D721Med (cell line): ENCODE results near the gene SPEF1.

Source experiments
- DNase-seq: peaks from one replicate; pipeline ENCODE4 v3.0.0; 2011; ENCODE audit warnings: low spot score; ENCODE audit not compliant: insufficient read length
- FAIRE-seq: peaks from 2 replicates; lab custom pipeline; 2011; peaks lifted over from hg19 to GRCh38; lab: Jason Lieb, UNC
- TF ChIP-seq, protein P1 (sequence below): IDR thresholded peaks from 2 replicates; pipeline ENCODE4 v1.5.1; 2012; ENCODE audit warnings: mild to moderate bottlenecking, control low read depth; ENCODE audit not compliant: insufficient read depth; ENCODE audit errors: missing control alignments

SPEF1 gene

DNA sequence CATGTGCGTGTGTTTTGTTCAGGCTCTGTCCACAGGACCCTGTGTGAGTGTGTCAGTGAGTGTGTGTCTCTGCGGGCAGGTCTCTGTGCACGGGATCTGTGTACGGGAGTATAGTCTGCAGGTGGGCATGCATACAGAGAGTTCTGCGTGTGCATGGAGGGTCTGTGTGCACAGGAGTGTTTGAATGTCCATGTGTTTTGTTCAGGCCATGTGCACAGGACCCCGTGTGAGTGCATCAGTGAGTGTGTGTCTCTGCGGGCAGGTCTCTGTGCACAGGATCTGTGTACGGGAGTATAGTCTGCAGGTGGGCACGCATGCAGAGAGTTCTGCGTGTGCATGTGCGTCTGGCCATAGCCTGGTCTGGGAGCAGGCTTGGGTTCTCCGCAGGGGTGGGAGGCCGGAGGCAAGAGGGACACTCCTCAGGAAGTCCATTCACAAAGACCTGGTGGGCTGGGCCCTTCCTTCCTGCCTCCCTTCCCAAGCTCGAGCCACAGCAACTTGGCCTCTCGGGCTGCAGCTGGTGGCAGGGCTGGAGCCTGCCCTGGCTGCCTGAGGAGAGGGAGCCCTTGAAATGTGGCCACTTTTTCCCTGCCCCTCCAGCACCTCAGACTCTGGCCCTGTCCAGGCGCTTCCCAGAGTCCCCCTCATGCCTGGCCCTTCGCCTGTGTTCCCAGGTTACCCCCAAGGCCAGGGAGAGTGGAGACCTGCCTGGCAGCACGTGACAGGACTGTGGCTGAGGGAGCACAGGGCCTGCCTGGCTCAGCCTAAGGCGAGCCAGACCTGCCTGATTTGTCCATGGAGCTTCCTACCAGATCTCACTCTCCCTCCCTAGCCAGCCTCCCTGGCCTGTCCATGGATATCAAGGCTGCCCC, 42.0 kb downstream of the SPEF1 start:
- TF ChIP-seq, protein P1, sequence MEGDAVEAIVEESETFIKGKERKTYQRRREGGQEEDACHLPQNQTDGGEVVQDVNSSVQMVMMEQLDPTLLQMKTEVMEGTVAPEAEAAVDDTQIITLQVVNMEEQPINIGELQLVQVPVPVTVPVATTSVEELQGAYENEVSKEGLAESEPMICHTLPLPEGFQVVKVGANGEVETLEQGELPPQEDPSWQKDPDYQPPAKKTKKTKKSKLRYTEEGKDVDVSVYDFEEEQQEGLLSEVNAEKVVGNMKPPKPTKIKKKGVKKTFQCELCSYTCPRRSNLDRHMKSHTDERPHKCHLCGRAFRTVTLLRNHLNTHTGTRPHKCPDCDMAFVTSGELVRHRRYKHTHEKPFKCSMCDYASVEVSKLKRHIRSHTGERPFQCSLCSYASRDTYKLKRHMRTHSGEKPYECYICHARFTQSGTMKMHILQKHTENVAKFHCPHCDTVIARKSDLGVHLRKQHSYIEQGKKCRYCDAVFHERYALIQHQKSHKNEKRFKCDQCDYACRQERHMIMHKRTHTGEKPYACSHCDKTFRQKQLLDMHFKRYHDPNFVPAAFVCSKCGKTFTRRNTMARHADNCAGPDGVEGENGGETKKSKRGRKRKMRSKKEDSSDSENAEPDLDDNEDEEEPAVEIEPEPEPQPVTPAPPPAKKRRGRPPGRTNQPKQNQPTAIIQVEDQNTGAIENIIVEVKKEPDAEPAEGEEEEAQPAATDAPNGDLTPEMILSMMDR, result no peak
- DNase-seq, result no peak
- no peak for FAIRE-seq

GRCh38 chr20:3738111-3739053, 42.9 kb downstream of the SPEF1 start:
- DNase-seq, result no peak
- no peak for FAIRE-seq
- TF ChIP-seq, protein P1, result no peak

- TF ChIP-seq, protein P1, result no peak
- FAIRE-seq, result no peak
Measured at GRCh38 chr20:3735768-3736167, 45.5 kb downstream of the SPEF1 start.

DNA sequence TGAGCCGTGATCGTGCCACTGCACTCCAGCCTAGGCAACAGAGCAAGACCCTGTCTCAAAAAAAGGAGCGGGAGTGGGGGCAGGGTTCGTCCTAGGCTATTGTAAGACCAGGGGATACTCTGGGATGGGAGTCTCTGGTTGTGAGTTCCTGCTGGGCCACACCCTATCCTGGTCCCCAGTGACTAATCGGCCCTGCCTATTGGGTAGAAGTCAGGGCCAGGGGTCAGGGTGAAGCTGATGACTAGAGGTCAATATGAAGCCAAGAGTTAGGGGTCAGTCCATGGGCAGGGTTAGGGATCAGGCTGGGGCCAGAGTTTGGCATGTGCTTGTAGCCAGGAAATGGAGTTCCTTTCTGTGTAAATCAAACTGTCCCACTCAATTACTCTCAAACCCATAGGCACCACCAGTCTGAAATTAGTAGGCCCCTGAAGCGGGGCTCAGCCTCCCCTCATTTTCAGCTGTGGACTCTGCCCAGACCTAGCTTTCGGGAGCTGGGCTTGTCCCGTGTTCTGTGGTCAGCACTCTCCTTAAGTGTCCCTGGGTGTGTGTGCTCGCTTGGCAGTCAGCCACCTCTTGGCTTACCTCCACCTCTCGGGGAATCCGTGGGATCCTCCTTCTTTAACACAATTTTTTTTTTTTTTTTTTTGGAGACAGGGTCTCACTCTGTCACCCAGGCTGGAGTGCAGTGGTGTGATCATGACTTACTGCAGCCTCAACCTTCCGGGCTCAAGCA, 47.0 kb downstream of the SPEF1 start:
- no peak for FAIRE-seq
- TF ChIP-seq, protein P1, result no peak
- no peak for DNase-seq

More at GRCh38 chr20:3735768-3736167, 45.5 kb downstream of the SPEF1 start:
- no peak for DNase-seq

DNA sequence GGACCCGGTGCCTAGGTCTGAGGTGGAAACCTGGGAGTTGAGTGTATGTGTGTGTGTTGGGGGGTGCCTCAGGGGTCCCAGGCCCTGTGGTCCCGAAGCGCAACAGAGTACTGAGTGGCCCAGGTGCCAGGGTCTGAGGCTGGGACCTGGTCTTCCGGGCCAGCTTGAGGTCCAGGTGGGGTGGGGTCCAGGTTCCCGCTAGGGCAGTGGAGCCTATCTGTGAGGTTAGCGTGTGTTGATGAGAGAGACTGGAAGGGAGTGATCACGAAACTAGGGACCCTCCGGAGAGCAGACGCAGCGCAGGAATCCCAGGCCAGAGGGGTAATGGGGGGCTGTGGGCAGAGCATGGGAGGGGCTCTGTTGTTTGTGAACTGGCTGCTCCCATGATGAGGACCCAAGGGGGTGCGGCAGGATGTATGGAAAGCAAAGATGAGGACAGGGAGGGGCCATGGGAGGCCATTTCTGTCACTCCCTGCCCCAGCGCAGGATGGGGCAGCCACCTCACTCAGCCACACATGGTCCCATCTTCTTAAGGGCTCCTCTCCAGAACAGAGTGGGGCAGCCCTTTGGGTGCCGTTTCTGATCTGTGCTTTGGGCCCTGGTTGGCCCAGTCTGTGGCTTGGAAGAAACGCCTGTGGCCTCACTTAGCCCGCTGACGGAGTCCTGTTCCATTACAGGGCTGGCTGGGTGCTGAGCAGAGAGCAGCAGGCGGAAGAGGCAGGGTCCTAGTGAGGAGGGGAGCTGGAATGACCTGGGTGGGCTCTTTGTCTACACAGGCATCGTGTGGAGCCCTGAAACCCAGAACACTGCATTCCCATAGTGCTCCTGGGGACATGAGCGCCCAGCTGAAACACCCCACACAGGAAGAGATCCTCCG, 47.9 kb downstream of the SPEF1 start:
- DNase-seq (no peak), FAIRE-seq (no peak)
- TF ChIP-seq, protein P1, result no peak
